Measurements from ENCODE around the gene CNN2. TPM values are rescaled to one million over a fixed set of nuclear protein-coding genes. Genes with fewer than 3 reads are reported as not detected.
A peak's percentile ranks its signal among the peaks of the same experiment; 100 is the strongest.

The CNN2 gene
- total and polyA plus RNA-seq, 2 of the 4 experiments (the other 2 are of a cell fraction): 272 to 395 TPM

GRCh38 chr19:1039646-1040475 is 13.5 kb downstream of the CNN2 start, which contains the start of gene ABCA7:
ABCA7 (plus strand) TSS chr19:1040107; CDS start chr19:1041362, 1,255 bp downstream.
- Histone ChIP-seq H2AK9ac (replicated peaks; ENCODE audit: low read depth, low read length, poor library complexity) (peak within 1 kb of the TSS; percentile 47), H3K9me1 (ENCODE audit: insufficient read depth, low read length) (no peaks in the 10 kb centered on the region), H2AFZ (replicated peaks; ENCODE audit: low read length, poor library complexity) (peak within 1 kb of the TSS; percentile 90), H2BK120ac (ENCODE audit: low read depth, low read length) (no peak within 1 kb of the TSS), H3K79me1 (ENCODE audit: low read depth in 1 of 2, low read length in 2 of 2) (peaks cover 0 to 28% of the 10 kb centered on the region in 2 experiments; a peak in 2 of 4 replicates), H3K4me3 (ENCODE audit: insufficient read depth, low read depth, low read length) (peak within 1 kb of the TSS; percentile 44), H3K9ac (ENCODE audit: low read depth, low read length) (peak within 1 kb of the TSS; percentile 9), H4K91ac (ENCODE audit: insufficient read depth, low read depth, low read length) (no peak within 1 kb of the TSS), H4K5ac (ENCODE audit: low read depth, low read length) (no peak within 1 kb of the TSS), H2BK20ac (ENCODE audit: low read depth, low read length) (no peak within 1 kb of the TSS), H3K4me1 (ENCODE audit: control insufficient read depth, insufficient read depth, low read length) (peaks cover 7% of the 10 kb centered on the region; the same call in 1 of the 2 replicates), H3K27me3 (ENCODE audit: control insufficient read depth, insufficient read depth, low read length) (no peaks in the 10 kb centered on the region), H3K4ac (ENCODE audit: low read depth, low read length) (peak within 1 kb of the TSS; percentile 9; the same call in 1 of the 2 replicates), H3K23ac (ENCODE audit: low read depth, low read length) (peak within 1 kb of the TSS; percentile 39; the same call in 1 of the 2 replicates), H3K36me3 (ENCODE audit: control insufficient read depth, insufficient read depth, low read length) (peaks cover 34% of the 10 kb centered on the region), H3K18ac (ENCODE audit: low read depth, low read length) (no peak within 1 kb of the TSS), H2BK15ac (ENCODE audit: low read depth, low read length) (no peak within 1 kb of the TSS), H3K27ac (ENCODE audit: insufficient read depth, low read length) (no peak within 1 kb of the TSS), H4K8ac (ENCODE audit: low read depth in 2 of 2, low read length in 2 of 2) (peak within 1 kb of the TSS in 1 of 2 experiments; percentile 17; a peak in 1 of 4 replicates), H2BK5ac (ENCODE audit: low read depth, low read length, poor library complexity, severe bottlenecking) (peak within 1 kb of the TSS; percentile 10), H3K4me2 (ENCODE audit: low read depth, low read length) (peak within 1 kb of the TSS; percentile 53), H3K14ac (replicated peaks; ENCODE audit: low read depth, low read length) (no peak within 1 kb of the TSS), H3K56ac (ENCODE audit: extremely low read depth, insufficient read depth, low read length) (no peak within 1 kb of the TSS), H3K9me3 (ENCODE audit: control insufficient read depth, insufficient read depth, low read length) (no peaks in the 10 kb centered on the region), H4K20me1 (ENCODE audit: insufficient read depth, low read length) (peaks cover 47% of the 10 kb centered on the region), H2AK5ac (ENCODE audit: low read depth, low read length) (no peak within 1 kb of the TSS)
- no peak; the same call in 1 of the 2 replicates for TF ChIP-seq RAD21 (IDR thresholded peaks at IDR 0.05; ENCODE audit: low read length)
- TF ChIP-seq USF2 (IDR thresholded peaks at IDR 0.05; ENCODE audit: low read depth, low read length): peak; percentile 49; the same call in 1 of the 2 replicates
- peak; percentile 59; the same call in 1 of the 2 replicates for TF ChIP-seq MAZ (IDR thresholded peaks at IDR 0.05; ENCODE audit: borderline replicate concordance, low read depth, low read length)
- TF ChIP-seq POLR2A (IDR thresholded peaks at IDR 0.05; ENCODE audit: low read depth, low read length): peak; percentile 73
- no peak for TF ChIP-seq CHD1 (IDR thresholded peaks at IDR 0.05; ENCODE audit: low read depth, low read length)
- peak; percentile 36; the same call in 1 of the 2 replicates for TF ChIP-seq FOS (IDR thresholded peaks at IDR 0.05; ENCODE audit: low read depth, low read length)
- TF ChIP-seq BHLHE40 (IDR thresholded peaks at IDR 0.05; ENCODE audit: low read depth, low read length): no peak
- no peak for TF ChIP-seq NFE2L2 (IDR thresholded peaks at IDR 0.05; ENCODE audit: low read depth, low read length)
- TF ChIP-seq RFX5 (IDR thresholded peaks at IDR 0.05; ENCODE audit: low read depth, low read length): no peak
- TF ChIP-seq CEBPB (IDR thresholded peaks at IDR 0.05; ENCODE audit: low read depth, low read length): 0 out of 2 replicates have a peak, but pooled peaks have one; percentile 9
- no peak for TF ChIP-seq RCOR1 (IDR thresholded peaks at IDR 0.05; ENCODE audit: insufficient replicate concordance, low read length)
- ChIA-PET CTCF (interaction anchor here (0.6 to 1.2 kb wide), 2 partner anchors 30 to 413 kb away, joined by 3 read pairs; no protein-coding TSS in a partner anchor), POLR2A (ENCODE audit: unreplicated experiment) (interaction anchor here (0.7 to 1.8 kb wide), 3 partner anchors 11 to 13 kb away, joined by 3 to 4 read pairs (median 3); partner anchors contain the start of gene CNN2)
- 6% methylated on average over 23 of the region's 56 CpGs; no CpG with 5 or more reads in 1 of the 2 experiments for WGBS, 2 experiments (ENCODE audit: extremely low coverage in 2 of 2, insufficient read length in 1 of 2)
- dilution Hi-C loops (cut with HindIII; ENCODE audit: low sequenced_read_pairs, unreplicated experiment) (no loop called here), in situ Hi-C loops (cut with MboI; ENCODE audit: low sequenced_read_pairs) (no loop called here), intact Hi-C loops (cut with micrococcal nuclease) (loop anchor here (2.0 kb wide), 2 partner anchors 55 to 63 kb away; partner anchors contain the start of genes GPX4 and POLR2E)
- ATAC-seq (ENCODE audit: low read depth) (peak; percentile 85), DNase-seq (peak; percentile 96)
- no TSS peak for BruUV-seq (replicated peaks)
